HG02642 (cell line): Measurements from ENCODE around the gene DCC.
"Not testable (repeated sequence)": the region's sequence is repeated elsewhere in the genome, so short reads cannot be mapped to it uniquely, and the experiment has no call there.

Source experiments
- ATAC-seq: cut with Tn5 transposase; IDR thresholded peaks from one replicate; pipeline ENCODE4 v1.9.1; 2021; ENCODE audit warnings: mild to moderate bottlenecking; ENCODE audit not compliant: unreplicated experiment, poor library complexity

DCC gene

DNA sequence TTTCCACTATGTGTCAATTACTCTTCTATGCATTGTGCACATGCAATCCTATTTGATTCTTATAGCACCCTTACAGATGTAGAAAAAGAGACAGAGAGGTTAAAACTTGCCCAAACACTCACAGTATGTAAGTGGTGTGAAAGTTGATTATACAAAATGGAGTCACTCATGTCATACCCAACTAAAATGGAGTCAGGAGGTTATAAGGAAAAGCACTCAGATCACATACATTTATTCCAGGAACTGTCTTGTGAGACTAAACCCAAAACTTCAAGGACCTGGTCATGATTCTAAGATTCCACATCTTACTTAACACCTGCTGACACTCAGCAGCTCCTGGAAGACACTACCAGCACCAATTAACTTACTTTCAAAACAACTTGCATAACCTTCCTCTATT is 1081.9 kb downstream of the DCC start:
- ATAC-seq: no peak

DNA sequence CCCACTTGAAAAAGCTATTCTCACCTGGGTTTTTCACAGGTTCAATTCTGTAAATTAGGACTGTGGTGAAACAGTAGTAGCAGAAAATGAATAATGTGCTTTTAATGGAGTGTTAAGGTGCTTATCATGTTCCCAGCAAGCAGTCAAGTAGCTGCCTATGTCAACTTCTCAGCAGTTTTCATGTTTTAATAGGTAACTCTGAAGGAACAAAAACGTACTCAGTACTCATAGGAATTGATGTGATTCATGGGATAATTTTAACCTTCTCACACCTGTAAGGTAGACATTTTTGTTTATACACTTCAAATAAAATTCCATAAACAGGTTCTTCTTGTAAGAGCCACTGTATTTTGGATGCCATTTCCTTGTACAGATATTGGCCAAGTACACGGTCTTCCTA is 1082.9 kb downstream of the DCC start:
- no peak for ATAC-seq

DNA sequence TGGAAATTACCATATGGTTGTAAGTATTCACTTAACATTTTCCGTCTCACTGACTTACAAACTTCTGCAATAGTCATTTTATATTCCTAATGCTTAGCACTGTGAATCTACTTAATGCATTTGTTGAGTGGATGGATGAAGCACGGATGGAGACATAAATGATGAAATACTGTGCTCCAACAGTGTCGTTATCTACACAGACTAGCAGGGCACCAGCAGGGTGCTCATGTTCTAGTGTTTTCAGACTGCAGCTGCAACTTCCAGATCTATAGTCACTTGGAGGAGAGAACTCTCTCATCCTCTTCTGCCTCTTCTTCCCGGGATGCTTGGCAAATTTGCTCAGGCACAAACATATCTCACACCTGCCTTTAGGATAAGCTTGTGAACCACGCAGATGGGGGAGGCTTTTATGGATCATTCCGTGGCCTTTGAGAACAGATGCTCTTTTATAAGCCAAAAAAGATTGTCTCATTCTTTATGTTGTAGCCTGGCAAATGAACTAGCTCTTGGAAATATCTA is 1086.7 kb downstream of the DCC start:
- no peak for ATAC-seq

DNA sequence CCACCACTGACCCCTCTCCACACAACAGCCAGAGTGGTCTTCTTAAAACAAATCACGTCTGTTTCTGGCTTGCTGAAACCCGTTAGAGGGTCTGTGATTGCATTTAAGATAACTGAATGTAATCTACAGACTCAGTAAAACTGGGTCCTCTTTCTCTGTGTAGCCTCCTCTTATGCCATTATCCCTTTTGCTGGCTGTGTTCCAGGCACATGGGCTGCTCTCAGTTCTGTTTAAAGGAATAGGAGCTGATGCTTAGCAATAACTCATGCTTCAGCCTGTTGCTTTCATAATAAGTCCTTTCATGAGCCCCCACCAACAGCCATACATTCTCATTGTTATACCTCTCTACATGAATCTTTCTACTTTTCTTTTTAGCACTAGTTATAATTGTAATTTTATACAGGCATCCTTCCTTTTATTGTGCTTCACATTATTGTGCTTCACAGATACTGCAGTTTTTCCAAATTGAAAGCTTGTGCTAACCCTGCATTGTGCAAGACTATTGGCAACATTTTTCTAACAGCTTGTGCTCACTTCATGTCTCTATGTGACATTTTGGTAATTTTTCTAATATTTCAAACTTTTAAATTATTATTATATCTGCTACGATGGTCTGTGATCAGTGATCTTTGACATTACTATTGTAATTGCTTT is 1101.9 kb downstream of the DCC start:
- ATAC-seq: no peak

DNA sequence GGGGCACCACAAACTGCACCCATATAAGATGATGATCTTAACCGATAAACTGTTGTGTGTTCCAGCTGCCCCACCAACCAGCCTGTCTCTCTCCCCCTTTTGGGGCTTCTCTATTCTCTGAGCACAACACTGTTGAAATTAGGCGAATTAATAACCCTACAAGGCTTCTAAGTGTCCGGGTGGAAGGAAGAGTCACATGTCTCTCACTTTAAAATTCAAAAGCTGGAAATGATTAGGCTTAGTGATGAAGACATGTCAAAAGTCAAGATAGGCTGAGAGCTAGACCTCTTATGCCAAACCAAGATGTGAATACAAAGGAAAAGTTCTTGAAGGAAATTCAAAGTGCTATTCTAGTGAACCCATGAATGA is 1102.4 kb downstream of the DCC start:
- ATAC-seq: no peak

DNA sequence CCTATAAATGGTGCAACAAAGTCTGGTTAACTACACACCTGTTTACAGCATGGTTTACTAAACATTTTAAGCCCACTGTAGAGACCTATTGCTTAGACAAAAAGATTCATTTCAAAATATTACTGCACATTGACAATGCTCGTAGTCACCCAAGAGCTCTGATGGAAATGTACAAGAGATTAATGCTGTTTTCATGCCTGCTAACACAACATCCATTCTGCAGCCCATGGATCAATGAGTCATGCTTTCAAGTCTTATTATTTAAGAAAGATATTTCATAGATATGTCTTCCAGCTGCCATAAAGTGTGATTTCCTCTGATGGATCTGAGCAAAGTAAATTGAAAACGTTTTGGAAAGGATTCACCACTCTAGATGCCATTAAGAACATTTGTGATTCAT is 1103.3 kb downstream of the DCC start:
- no peak for ATAC-seq

DNA sequence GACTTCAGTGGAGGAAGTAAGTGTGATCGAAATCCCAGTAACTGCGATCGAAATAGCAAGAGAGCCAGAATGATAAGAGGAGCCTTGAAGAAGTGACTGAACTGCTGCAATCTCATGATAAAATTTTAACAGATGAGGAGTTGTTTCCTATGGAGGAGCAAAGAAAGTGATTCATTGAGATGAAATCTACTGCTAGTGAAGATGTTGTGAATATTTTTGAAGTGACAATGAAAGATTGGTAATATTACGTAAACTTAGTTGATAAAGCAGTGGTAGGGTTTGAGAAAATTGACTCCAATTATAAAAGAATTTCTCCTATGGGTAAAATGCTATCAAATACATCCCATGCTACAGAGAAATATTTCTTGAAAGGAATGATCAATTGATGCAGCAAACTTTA is 1103.8 kb downstream of the DCC start:
- ATAC-seq: no peak

DNA sequence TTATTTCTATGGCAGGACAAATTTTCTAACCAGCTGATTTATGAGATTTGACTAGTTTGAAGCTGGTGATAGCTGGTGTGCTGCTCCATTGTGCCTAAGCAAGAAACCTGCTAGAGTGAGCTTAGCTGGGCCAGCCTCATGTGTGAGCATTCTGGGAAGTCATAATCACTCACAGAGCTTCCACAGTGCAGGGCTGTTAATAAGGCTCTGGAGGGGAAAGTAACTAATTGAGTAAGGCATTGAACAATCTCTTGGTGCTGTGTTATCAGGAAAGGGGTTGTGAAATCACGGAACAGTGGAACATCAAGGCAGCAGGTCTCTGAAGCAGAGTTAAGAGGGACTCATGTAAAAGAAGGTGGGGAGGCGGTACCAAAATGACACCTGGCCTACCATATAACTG is 1111.9 kb downstream of the DCC start:
- no peak for ATAC-seq

DNA sequence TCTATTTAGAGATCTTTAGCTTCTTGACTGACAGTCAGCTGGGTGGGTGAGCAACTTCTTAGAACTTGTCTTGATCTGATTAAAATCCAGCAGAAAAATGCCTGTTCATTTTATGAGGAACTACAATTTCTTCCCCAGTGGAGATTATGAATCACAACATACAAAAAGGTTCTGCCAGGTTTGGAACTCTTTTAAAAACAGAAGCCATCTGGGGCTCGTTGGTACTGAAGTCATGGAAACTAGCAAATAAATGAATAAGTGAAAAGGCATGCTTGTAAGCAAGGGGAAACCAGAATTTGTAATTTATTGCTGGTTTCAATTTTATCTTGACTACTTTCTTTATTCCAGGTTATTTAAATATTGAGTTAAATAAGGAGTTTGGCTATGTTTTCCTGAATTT is 1117.1 kb downstream of the DCC start:
- no peak for ATAC-seq

DNA sequence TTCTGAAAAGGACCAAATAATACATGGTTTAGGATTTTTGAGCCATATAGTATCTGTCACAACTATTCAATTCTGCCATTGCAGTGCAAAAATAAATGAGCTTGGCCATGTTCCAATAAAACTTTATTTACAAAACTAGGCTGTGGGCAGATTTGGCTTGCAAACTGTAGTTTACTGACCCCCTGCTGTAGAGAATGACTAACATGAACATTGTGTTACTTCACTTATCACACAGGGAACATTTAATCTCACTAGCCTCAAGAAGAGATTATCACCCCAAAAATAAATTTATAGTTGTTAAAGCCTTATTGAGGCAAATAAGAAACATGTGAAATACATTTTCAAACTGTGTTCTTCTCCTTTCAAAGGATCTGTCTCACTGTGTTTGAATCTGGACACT is 1118.3 kb downstream of the DCC start:
- ATAC-seq: no peak

DNA sequence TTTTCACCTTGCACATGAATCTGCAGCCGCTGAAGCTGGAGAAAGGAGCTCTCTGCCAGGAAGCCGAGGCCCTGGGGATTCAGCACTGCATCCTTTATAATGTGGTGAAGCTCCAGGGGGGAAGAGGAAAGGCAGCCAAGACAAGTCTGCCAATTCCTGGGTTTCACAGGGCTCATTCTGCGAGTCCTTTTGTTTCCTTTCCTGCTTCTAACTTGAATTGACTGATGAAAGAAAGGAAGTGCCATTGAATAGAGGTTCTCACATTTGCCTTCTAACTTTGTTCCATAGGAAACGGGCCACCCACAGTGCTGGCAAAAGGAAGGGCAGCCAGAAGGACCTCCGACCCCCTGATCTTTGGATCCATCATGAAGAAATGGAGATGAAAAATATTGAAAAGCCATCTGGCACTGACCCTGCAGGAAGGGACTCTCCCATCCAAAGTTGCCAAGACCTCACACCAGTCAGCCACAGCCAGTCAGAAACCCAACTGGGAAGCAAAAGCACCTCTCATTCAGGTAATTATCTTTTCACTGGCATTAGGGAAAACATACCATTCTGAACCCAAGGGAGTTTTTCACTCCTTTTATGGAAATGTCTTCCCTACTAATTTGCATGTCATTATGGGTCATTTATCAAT is 1119.1 kb downstream of the DCC start:
- ATAC-seq: no peak

DNA sequence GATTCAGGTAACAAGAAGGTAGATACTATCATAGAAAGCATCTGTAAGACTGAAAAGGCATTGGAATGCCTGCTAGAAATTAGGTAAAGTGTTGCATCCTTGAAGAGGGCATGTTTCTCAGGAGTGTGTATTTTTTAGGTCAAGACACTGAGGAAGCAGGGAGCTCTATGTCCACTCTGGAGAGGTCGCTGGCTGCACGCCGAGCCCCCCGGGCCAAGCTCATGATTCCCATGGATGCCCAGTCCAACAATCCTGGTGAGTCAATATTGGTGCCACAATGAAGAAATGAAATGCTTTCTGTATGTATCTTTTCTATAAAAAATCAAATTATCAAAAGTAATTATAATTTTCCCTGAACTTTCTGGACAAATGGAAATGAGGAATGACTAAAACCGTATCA is 1127.8 kb downstream of the DCC start:
- no peak for ATAC-seq

DNA sequence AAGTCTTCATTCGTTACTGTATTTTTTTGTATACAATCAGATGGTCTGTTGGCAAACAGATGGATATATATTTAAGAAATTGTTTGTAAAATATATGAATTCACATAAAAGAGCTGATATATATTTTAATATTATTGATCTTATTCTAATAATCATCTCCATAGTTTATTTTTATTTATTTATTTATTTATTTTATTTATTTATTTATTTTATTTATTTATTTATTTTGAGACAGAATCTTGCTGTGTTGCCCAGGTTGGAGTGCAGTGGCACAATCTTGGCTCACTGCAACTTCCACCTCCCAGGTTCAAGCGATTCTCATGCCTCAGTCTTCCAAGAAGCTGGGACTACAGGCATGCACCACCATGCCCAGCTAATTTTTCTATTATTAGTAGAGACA is 1128.2 kb downstream of the DCC start:
- ATAC-seq: not testable (repeated sequence)

DNA sequence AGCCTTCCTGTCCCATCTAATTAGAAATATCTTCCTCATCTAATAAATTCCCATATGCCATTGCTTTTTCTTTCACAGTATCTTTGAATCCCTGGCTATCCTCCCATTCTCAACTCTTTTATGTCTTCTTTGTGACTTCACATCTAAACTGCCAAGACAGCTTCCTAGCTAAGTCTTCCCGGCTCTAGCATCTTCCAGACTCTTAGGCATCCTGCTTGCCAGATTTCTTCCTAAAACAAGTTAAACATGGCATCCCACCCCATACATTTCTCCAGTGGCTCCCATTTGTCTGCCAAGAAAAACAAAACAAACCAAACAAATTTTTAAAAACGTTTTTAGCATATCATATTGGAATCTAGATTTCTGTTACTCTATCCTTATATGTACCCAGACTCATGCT is 1132.5 kb downstream of the DCC start:
- ATAC-seq: no peak

DNA sequence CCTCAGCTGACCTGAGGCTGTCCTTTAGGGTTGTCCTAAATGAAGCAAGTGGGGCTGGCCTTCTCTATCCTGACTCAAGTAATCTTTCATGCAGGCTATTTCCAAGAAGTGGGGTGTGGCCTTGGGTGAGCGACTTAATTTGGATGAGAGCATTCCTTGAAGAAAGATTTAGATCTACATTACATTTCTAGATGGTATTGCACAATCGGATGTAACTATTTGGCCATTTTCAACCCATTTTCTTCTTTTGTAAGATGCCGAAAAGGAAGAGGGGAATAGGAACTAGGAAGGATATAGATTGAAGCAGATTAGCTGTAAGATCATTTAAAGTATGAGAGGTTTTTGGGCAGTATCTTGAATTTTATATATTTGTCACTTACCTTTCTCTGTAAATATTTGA is 1138.2 kb downstream of the DCC start:
- ATAC-seq: no peak

DNA sequence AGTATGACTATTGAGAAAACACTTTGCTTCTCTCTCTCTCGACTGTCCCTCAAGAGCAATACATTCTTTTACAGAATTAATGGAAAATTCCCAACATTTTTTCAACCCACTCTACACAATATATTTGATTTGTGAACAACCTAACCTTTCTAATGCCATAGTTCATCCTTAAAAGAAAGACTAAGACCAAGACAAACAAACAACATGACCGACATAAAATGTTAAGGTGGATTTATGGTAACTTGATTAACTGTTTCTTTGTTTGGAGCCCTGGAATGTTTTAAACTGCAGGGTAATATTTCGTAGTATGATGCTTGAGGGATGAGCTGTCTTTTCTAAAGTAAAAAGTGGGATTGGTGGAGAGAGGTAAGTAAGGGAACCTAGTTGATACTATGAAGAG is 1146.3 kb downstream of the DCC start:
- ATAC-seq: no peak

DNA sequence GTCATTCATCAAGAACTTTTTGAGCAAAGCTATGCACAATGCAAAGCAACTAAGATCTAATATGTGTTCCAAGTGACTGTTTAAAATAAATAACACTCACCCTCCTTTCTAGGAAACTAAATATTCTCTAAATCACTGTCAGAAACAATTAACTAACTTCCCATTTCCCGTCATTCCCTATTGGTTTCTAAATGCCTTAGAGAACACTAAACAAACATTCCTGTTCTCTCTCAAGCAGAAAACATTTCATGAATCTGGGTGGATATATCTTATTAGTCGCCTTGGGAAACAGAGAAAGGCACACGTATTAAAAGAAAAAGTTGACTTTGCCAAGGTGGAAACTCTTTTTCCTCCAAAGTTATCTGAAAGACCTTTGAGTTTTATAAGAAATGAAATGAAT is 1149.3 kb downstream of the DCC start:
- no peak for ATAC-seq

DNA sequence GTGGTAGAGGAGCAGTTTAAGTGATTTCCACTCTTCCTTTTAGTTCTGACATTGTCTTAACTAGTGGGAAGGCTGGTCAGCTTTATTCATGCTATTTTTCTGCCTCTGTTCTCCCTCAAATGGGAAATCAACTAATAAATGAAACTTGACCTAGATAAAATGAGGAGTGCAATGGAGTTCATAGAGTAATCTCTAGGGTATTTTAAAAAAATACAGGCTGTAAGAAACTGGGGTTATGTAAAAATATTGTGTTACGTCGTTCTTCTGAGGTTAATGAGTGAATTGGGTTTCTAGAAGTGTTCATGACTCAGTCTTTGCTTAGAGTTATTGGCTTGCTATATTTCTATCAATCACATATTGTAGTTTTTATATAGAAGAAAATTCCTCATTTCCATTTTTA is 1150.0 kb downstream of the DCC start:
- no peak for ATAC-seq

DNA sequence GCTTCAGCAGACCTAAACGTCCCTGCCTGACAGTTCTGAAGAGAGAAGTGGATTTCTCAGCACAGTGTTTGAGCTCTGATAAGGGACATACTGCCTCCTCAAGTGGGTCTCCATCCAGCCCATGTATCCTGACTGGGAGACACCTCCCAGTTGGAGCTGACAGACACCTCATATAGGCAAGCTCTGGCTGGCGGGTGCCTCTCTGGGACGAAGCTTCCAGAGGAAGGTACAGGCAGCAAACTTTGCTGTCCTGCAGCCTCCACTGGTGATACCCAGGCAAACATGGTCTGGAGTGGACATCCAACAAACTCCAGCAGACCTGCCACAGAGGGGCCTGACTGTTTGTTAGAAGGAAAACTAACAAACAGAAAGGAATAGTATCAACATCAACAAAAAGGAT is 1156.0 kb downstream of the DCC start:
- ATAC-seq: no peak

DNA sequence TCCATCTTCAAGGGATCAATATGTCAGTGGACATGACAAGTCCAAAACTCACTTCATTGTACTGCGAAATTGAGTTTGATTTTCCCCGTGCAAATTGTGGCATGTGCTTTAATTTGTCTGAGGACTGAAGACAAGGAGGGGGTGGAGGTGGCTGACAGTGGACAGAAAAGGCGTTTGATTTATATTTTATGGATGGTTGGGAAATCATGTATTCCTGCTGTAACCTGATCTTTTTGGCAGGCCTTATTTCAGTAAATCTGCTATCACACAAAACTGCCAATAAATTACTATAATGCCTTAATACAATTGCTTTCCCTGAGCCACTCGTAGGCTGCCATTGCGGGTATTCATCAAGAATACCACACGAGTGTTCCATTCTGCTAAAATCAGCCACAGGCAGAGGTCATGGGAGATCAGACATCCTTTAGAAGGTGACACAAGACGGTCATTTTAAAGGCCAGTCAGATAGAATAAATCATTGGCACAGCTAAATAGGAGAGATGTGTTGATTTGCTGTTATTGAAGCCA is 1164.0 kb downstream of the DCC start:
- no peak for ATAC-seq

DNA sequence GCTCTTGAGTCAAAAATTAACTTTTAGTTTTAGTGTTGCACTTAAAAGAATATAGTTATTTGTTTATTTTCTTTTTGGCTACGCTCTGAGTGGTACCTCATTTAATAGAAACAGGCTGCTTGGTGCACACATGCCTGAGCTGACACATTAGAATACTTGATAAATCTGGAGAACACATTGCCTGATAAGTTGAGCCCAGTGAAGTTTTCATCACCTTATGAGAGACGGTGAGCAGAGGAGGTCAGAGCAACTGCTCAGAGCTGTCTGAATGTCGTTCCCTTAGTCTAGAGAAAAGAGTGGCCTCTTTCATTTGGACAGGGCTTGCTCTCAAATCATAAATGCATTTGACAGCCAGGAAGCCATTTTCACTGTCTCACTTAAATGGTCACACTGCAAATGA is 1168.5 kb downstream of the DCC start:
- ATAC-seq: no peak

DNA sequence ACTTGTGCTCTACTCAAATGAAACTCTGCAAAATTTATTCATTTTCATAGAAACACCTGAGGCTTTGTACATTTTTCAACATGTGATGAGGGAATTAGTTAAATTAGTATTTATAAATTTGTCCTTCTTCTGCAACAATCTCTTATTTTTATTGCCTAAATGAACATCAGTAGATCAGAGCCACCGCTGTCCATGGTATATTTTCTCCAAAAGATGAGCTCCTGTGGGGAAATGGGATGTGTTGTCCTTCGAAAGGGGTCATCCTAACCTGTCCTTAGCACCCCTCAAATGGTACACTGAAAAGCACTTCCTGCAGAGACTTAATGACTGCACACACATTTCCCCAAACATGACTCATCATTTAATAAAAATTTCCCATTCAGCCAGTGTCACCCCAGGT is 1169.9 kb downstream of the DCC start:
- ATAC-seq: no peak
